ENCODE results near the gene TNN. TPM values are rescaled to one million over a fixed set of nuclear protein-coding genes. Genes with fewer than 3 reads are reported as not detected.

The TNN gene
- total and polyA plus RNA-seq, 2 donors (not counting 1 experiment from before 2014, with no cell fraction given): not detected

- H3K9ac ChIP-seq (ENCODE audit: insufficient read depth, low read length): no peak overlapping the region
- H3K27me3 ChIP-seq (ENCODE audit: control insufficient read depth, insufficient read depth, low read length): no peaks in the 10 kb centered on the region
- no peaks in the 10 kb centered on the region for H3K36me3 ChIP-seq (ENCODE audit: control insufficient read depth, insufficient read depth, low read length)
- TF ChIP-seq CTCF (conservative IDR thresholded peaks at IDR 0.05 in 1 of 2, IDR thresholded peaks at IDR 0.05 in 1 of 2; ENCODE audit: low read depth in 1 of 2, low read length in 2 of 2): no peak
- TF ChIP-seq EZH2 (IDR thresholded peaks at IDR 0.05; ENCODE audit: low read length, missing control alignments): no peak
- no peak overlapping the region for H2AFZ ChIP-seq (ENCODE audit: low read length)
- no peak overlapping the region for H3K4me2 ChIP-seq (ENCODE audit: extremely low read depth, insufficient read depth, low read length)
- H3K9me3 ChIP-seq (ENCODE audit: control insufficient read depth, insufficient read depth, low read depth, low read length): no peaks in the 10 kb centered on the region
- H3K4me3 ChIP-seq (replicated peaks in 1 of 4; ENCODE audit: control extremely low read depth in 1 of 4, insufficient read depth in 1 of 4, low read depth in 3 of 4, low read length in 4 of 4): no peak overlapping the region
- no peaks in the 10 kb centered on the region for H3K79me2 ChIP-seq (ENCODE audit: control insufficient read depth, insufficient read depth, low read length)
- no peak for DNase-seq (ENCODE audit: low read depth in 2 of 2)
- H3K4me1 ChIP-seq (ENCODE audit: control insufficient read depth, extremely low read depth, insufficient read depth, low read length): no peaks in the 10 kb centered on the region
- no peak overlapping the region for H3K27ac ChIP-seq (ENCODE audit: insufficient read depth, low read length)
- no peaks in the 10 kb centered on the region for H4K20me1 ChIP-seq (ENCODE audit: control insufficient read depth, extremely low read depth, insufficient read depth, low read length)
These were observed 12.4 kb downstream of the TNN start for GRCh38 chr1:175080030-175080429.

GRCh38 chr1:175081983-175082382 is 14.3 kb downstream of the TNN start:
- H2AFZ ChIP-seq (ENCODE audit: low read length): no peak overlapping the region
- no peak overlapping the region for H3K4me3 ChIP-seq (replicated peaks in 1 of 4; ENCODE audit: control extremely low read depth in 1 of 4, insufficient read depth in 1 of 4, low read depth in 3 of 4, low read length in 4 of 4)
- H3K9ac ChIP-seq (ENCODE audit: insufficient read depth, low read length): no peak overlapping the region
- H3K9me3 ChIP-seq (ENCODE audit: control insufficient read depth, insufficient read depth, low read depth, low read length): no peaks in the 10 kb centered on the region
- no peak overlapping the region for H3K27ac ChIP-seq (ENCODE audit: insufficient read depth, low read length)
- no peaks in the 10 kb centered on the region for H3K79me2 ChIP-seq (ENCODE audit: control insufficient read depth, insufficient read depth, low read length)
- no peaks in the 10 kb centered on the region for H3K36me3 ChIP-seq (ENCODE audit: control insufficient read depth, insufficient read depth, low read length)
- DNase-seq (ENCODE audit: low read depth in 2 of 2): no peak
- no peaks in the 10 kb centered on the region for H3K27me3 ChIP-seq (ENCODE audit: control insufficient read depth, insufficient read depth, low read length)
- no peaks in the 10 kb centered on the region for H3K4me1 ChIP-seq (ENCODE audit: control insufficient read depth, extremely low read depth, insufficient read depth, low read length)
- H3K4me2 ChIP-seq (ENCODE audit: extremely low read depth, insufficient read depth, low read length): no peak overlapping the region
- H4K20me1 ChIP-seq (ENCODE audit: control insufficient read depth, extremely low read depth, insufficient read depth, low read length): no peaks in the 10 kb centered on the region
- TF ChIP-seq EZH2 (IDR thresholded peaks at IDR 0.05; ENCODE audit: low read length, missing control alignments): no peak

GRCh38 chr1:175088525-175088951 is 20.9 kb downstream of the TNN start:
- Histone ChIP-seq H3K27me3 (ENCODE audit: control insufficient read depth, insufficient read depth, low read length) (no peaks in the 10 kb centered on the region), H3K9me3 (ENCODE audit: control insufficient read depth, insufficient read depth, low read depth, low read length) (no peaks in the 10 kb centered on the region), H2AFZ (ENCODE audit: low read length) (no peak overlapping the region), H3K4me2 (ENCODE audit: extremely low read depth, insufficient read depth, low read length) (no peak overlapping the region), H3K79me2 (ENCODE audit: control insufficient read depth, insufficient read depth, low read length) (no peaks in the 10 kb centered on the region), H3K4me3 (replicated peaks in 1 of 4; ENCODE audit: control extremely low read depth in 1 of 4, insufficient read depth in 1 of 4, low read depth in 3 of 4, low read length in 4 of 4) (no peak overlapping the region), H3K27ac (ENCODE audit: insufficient read depth, low read length) (no peak overlapping the region), H3K36me3 (ENCODE audit: control insufficient read depth, insufficient read depth, low read length) (no peaks in the 10 kb centered on the region), H4K20me1 (ENCODE audit: control insufficient read depth, extremely low read depth, insufficient read depth, low read length) (no peaks in the 10 kb centered on the region), H3K9ac (ENCODE audit: insufficient read depth, low read length) (no peak overlapping the region), H3K4me1 (ENCODE audit: control insufficient read depth, extremely low read depth, insufficient read depth, low read length) (no peaks in the 10 kb centered on the region)
- DNase-seq (ENCODE audit: low read depth in 2 of 2): no peak
- TF ChIP-seq CTCF (conservative IDR thresholded peaks at IDR 0.05 in 1 of 2, IDR thresholded peaks at IDR 0.05 in 1 of 2; ENCODE audit: low read depth in 1 of 2, low read length in 2 of 2) (no peak), EZH2 (IDR thresholded peaks at IDR 0.05; ENCODE audit: low read length, missing control alignments) (no peak)
